ENCODE results near the gene SLC16A7.

DNA sequence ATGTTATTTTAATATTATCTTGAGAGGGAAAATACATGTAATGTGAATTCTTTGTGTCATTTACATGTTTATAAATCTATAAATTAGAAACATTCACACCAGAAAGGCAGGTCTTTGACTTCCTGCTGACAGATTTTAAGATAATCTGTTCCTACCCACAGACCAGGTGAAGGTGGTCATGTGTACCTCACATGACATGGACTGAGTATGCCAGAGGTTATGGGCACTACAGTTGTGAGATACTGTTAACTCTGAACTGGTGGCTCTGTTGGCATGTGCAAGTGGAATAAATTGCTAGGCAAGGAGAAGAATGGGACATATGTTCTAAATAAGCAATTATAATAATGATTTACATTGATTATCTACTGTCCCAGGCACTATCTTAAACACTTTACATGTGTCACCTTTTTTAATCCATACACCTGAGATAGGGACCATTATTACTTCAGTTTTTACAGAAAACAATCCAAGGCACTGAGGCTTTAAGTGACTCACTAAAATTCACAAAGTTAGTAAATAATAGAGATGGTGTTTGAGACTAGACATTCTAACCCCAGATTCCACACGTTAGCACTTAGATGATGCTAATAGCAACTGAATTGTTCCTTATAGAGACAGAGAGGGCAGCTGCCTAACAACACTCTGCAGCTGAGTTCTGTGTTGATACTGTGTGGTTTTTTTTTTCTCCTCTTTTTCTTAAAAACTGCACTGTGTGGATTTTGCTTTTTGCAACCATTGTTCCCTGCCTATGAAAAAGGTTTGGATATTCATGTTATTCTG is 23.8 kb downstream of the SLC16A7 start:
- TF ChIP-seq CTCF (IDR thresholded peaks at IDR 0.05), result no peak
- TF ChIP-seq POLR2A (IDR thresholded peaks at IDR 0.05), result no peak

All from upper lobe of left lung (tissue), 4 donors.